H1 (cell line): ENCODE data around the gene DAO. TPM values are rescaled to one million over a fixed set of nuclear protein-coding genes. Genes with fewer than 3 reads are reported as not detected.

Experiments
- CHD1 ChIP-seq: IDR thresholded peaks from 2 replicates; pipeline ENCODE4 v1.6.1; 2012; ENCODE audit warnings: low read depth, low read length, improper control_type of control experiment
- CTCF ChIP-seq, 3 experiments: IDR thresholded peaks; 1 replicate in 2 of 3; 2 replicates in 1 of 3; pipeline versions ENCODE4 v1.5.1 to v1.6.1; 2011; ENCODE audit warnings: low read length in 3 of 3, mild to moderate bottlenecking in 3 of 3, inconsistent platforms in 2 of 3, low read depth in 1 of 3, moderate library complexity in 1 of 3; ENCODE audit not compliant: insufficient read depth in 1 of 3; ENCODE audit errors: control extremely low read depth in 1 of 3
- KDM4A ChIP-seq: IDR thresholded peaks from one replicate; pipeline ENCODE4 v1.7.1; 2012; ENCODE audit warnings: low read depth, mild to moderate bottlenecking, moderate library complexity, low read length, inconsistent platforms; ENCODE audit not compliant: severe bottlenecking
- NANOG ChIP-seq: IDR thresholded peaks from 2 replicates; pipeline ENCODE4 v1.6.1; 2011; ENCODE audit warnings: low read length, low read depth, mild to moderate bottlenecking, inconsistent platforms; ENCODE audit not compliant: insufficient read depth, poor library complexity, severe bottlenecking
- NRF1 ChIP-seq: IDR thresholded peaks from 2 replicates; pipeline ENCODE4 v1.6.1; 2011; ENCODE audit warnings: mild to moderate bottlenecking, low read depth, low read length, improper control_type of control experiment
- POLR2A ChIP-seq, 2 experiments: IDR thresholded peaks; 1 replicate in 1 of 2; 2 replicates in 1 of 2; pipeline ENCODE4 v1.6.1; 2011; ENCODE audit warnings: low read depth in 2 of 2, low read length in 2 of 2, mild to moderate bottlenecking in 2 of 2; ENCODE audit errors: control extremely low read depth in 1 of 2
- RXRA ChIP-seq: IDR thresholded peaks from 2 replicates; pipeline ENCODE4 v1.6.1; 2011; ENCODE audit warnings: low read depth, mild to moderate bottlenecking, low read length, moderate library complexity; ENCODE audit not compliant: insufficient read depth
- polyA plus RNA-seq, 7 experiments: library from polyadenylated mRNA; depleted of rRNA in 3 of 7; stranded (reverse) in 5 of 7; unstranded in 2 of 7; fragments of >200 nt in 5 of 7; fragments of 200-250 nt in 2 of 7; gene quantifications; 1 replicate in 5 of 7; 2 replicates in 1 of 7; 4 replicates in 1 of 7; pipeline versions ENCODE4 v1.2.1 to v1.2.3, GENCODE V29; 2011 to 2013; ENCODE audit warnings: missing spikeins in 2 of 7, mixed read lengths in 2 of 7
- total RNA-seq: library from RNA; stranded (reverse); fragmentation: NEBNext Ultra II Directional; extraction: Animal tissue kit (Norgen Biotek cat#: 25700); gene quantifications from 2 replicates; pipeline ENCODE4 v1.2.1, GENCODE V29; 2021

The DAO gene
- total and polyA plus RNA-seq, 2 of the 8 experiments (the other 6 are each of a cell fraction or from before 2014, with no cell fraction given): not detected

GRCh38 chr12:108842361-108842760, 37.5 kb upstream of the DAO start (continued):
- TF ChIP-seq NANOG: no peak
- TF ChIP-seq RXRA: no peak
- no peak for TF ChIP-seq KDM4A
- TF ChIP-seq POLR2A (IDR thresholded peaks at IDR 0.05; ENCODE audit: control extremely low read depth in 1 of 2, low read depth in 2 of 2, low read length in 2 of 2): no peak
- TF ChIP-seq NRF1: no peak
- TF ChIP-seq CHD1: no peak
- TF ChIP-seq CTCF (IDR thresholded peaks at IDR 0.05; ENCODE audit: control extremely low read depth in 1 of 3, insufficient read depth in 1 of 3, low read depth in 1 of 3, low read length in 3 of 3): no peak
